H1 (cell line): ENCODE data around the gene KAT2A.
"Not testable (repeated sequence)": the region's sequence is repeated elsewhere in the genome, so short reads cannot be mapped to it uniquely, and the experiment has no call there.

Experiments
- CTCF ChIP-seq, 3 experiments: IDR thresholded peaks; 1 replicate in 2 of 3; 2 replicates in 1 of 3; pipeline versions ENCODE4 v1.5.1 to v1.6.1; 2011; ENCODE audit warnings: low read length in 3 of 3, mild to moderate bottlenecking in 3 of 3, inconsistent platforms in 2 of 3, low read depth in 1 of 3, moderate library complexity in 1 of 3; ENCODE audit not compliant: insufficient read depth in 1 of 3; ENCODE audit errors: control extremely low read depth in 1 of 3
- EZH2 ChIP-seq: fragments of 200-600 bp; sonication (generic); IDR thresholded peaks from 2 replicates; pipeline ENCODE4 v1.7.1; 2012; ENCODE audit warnings: low read depth, mild to moderate bottlenecking, moderate library complexity, low read length, inconsistent platforms; ENCODE audit not compliant: severe bottlenecking
- GABPA ChIP-seq: IDR thresholded peaks from 2 replicates; pipeline ENCODE4 v1.6.1; 2011; ENCODE audit warnings: mild to moderate bottlenecking, low read length, moderate library complexity, borderline replicate concordance; ENCODE audit not compliant: insufficient read depth
- JUND ChIP-seq: IDR thresholded peaks from 2 replicates; pipeline ENCODE4 v1.6.1; 2011; ENCODE audit warnings: mild to moderate bottlenecking, improper control_type of control experiment, low read length
- POLR2A ChIP-seq, 2 experiments: IDR thresholded peaks; 1 replicate in 1 of 2; 2 replicates in 1 of 2; pipeline ENCODE4 v1.6.1; 2011; ENCODE audit warnings: low read depth in 2 of 2, low read length in 2 of 2, mild to moderate bottlenecking in 2 of 2; ENCODE audit errors: control extremely low read depth in 1 of 2
- POLR2AphosphoS5 ChIP-seq: IDR thresholded peaks from 2 replicates; pipeline ENCODE4 v1.6.1; 2011; ENCODE audit warnings: low read depth, low read length
- RFX5 ChIP-seq: IDR thresholded peaks from 2 replicates; pipeline ENCODE4 v1.6.1; 2011; ENCODE audit warnings: low read depth, low read length, improper control_type of control experiment, borderline replicate concordance
- SP1 ChIP-seq: IDR thresholded peaks from 2 replicates; pipeline ENCODE4 v1.6.1; 2011; ENCODE audit warnings: low read depth, low read length

GRCh38 chr17:42143138-42143537 lies 22.0 kb upstream of the KAT2A start:
- not testable (repeated sequence) for TF ChIP-seq JUND; EZH2; POLR2A (IDR thresholded peaks at IDR 0.05; ENCODE audit: control extremely low read depth in 1 of 2, low read depth in 2 of 2, low read length in 2 of 2); RFX5; CTCF (IDR thresholded peaks at IDR 0.05; ENCODE audit: control extremely low read depth in 1 of 3, insufficient read depth in 1 of 3, low read depth in 1 of 3, low read length in 3 of 3); GABPA; POLR2AphosphoS5; SP1
